NOMO-1 treated with DMSO at 0.1 percent for 48 hours (cell line): ENCODE results near the gene LGI1.

Experiments
- DNase-seq: peaks from one replicate; lab custom pipeline; 2025; ENCODE audit not compliant: unreplicated experiment; lab: John Stamatoyannopoulos, UW

Gene LGI1

DNA sequence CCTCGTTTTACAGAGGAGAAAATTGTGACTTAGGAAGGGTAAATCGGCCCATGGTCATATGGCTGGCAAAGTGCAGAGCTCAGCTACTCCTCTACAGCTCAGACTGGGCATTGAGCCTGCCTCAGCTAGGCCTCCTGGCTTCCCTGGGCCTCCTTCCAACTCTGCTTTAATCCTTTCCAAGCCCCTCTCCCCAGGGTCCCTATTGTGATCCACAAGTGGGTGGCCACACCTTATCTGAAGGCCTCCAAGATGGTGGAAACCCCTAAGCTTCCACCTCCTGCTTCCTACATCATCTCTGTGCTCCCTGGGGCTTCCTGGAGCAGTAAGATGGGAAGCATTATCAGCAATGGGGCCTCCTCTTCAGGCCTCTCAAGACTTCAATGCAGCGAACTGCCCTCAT, 3.0 kb upstream of the LGI1 start:
- DNase-seq, result no peak

DNA sequence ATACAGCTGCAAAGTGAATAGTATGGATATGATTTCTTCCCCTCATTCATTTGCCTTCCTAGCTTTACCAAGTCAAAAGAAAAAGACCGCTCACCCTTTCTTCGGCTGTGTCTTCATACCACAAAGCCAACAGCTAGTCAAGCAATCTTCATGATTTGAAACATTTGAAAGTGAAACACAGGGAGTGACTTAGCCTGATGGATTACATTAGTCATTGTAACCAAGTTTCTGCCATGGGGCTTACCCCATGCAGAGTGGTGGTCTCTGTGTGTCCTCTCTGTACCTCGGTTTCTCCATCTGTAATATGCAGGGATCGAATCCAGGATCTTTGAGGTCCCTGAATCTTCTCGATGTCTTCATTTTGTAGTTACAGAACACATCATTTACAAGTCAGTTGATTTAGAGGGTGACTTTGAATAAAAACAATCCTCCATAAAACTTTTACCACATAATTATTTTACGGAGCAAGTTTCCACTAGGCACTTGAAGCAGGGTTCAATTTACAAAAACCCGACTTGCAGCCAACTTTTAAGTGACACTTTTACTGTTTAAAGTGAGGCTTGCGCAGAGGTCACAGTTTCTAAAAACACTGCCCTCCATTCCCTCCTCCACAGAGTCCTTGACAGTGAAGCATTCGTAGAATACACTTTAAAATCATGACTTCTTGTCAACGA, 2.2 kb upstream of the LGI1 start:
- no peak for DNase-seq

DNA sequence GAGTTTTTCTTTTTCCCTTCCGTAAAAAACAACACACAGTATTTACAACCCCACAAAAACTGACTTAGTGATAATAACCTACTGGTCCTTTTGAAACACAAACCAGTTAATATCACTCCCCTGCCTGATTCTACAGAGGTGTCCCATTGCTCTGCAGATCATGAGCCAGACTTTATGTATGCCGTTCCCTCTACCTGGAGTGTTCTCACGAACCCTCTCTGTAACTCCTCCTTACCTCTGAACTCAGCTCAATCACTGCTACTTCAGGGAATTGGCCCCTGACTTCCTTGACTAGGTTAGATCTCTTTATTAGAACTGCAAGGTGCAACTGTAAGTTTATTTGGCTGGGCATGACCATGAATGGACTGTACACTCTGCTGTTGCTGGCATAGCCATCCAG, 1.6 kb upstream of the LGI1 start:
- no peak for DNase-seq

DNA sequence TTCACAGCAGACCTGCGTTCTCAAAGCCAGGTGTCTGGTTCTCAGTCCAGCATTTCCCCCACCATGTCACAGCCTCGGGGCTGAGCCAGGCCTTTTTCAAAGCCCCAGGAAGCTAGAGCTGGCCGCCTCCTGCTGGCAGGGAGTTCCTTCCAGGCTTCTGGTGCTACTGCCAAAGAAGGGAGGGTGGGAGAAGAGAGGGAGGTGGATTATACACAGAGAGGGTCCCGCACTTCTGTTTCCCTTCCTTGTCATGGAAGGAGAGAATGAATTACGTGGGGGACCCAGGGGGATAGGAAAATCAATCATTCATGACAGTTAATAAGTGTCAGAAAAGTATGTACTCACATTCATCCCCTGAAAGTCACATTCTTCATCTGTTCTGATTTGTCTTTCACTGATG, 600 bp upstream of the LGI1 start:
- no peak for DNase-seq

DNA sequence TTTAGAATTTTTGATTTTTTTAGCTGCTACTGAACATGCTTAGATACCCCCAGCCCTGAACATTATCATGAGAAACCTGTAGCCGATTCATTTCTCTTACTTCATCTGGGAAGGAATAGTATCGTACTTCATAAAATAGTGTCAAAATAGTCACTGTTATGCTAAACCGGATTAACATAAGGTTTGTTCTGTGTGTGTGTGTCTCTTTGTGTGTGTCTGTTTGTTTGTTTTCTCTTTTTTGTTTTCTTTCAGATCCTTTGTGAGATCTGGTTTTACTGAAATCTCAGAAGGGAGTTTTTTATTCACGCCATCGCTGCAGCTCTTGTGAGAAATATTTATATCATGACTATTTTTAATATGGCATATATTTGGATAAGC, 761 bp downstream of the LGI1 start:
- no peak for DNase-seq

DNA sequence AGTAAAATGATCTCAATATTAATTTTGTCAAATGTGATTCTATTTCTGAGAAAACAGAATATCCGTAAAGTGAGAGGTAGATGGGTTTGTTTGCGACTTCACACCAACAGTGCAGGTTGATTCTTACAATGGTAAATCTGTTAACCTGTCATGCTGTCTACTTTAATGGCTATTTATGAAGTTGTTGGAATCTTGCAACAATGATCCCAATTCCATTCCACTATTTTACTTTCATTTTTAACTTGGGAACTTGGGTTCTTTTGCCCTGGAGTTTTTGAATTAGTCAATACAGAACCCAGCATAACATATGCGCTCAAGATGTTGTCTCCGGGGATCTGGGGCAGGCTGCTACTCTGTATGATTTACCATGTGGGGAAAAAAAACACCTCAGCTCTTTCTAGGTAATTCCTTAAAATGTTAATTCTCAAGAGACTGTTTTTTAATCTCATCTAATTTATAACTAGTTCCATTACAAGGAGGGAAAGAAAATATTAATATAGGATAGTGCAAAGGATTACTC, 1.2 kb downstream of the LGI1 start:
- no peak for DNase-seq

DNA sequence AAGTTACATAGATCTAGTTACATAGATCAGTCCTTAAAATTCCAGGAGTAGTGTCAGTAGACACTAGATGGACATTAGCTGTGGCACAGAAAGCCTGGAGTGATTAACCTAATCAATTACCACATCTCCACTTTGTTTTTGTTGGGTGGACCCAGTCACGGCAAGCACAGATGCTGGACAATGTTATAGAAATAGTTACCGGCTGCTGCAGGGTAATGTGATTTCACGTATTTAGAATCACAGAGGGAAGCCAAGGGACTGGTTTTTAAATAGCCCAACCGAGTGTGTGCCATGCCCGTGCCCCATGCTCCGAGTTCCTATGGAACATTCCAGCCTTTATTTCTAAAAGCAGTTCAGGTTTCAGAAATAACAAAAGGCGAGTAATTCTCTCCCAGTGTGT, 2.8 kb downstream of the LGI1 start:
- no peak for DNase-seq

DNA sequence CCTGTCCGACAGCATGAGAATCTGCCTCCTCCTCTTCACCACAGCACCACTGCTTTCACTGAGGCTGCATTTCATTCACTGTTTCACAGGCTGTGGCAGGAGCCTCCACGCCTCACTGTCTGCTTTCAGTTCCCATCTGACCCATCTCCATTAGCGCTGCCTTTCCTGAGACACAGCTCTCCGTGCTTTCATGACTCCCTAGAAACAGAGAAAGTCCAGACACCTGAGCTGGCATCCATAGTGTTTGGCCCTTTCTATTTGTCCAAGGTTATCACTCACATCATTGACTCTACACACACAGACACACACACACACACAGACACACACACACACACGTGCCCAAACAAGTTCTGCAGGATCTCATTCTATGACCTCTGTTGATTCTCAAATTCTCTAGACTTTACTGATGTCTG, 5.2 kb downstream of the LGI1 start:
- peak; percentile 7 for DNase-seq

DNA sequence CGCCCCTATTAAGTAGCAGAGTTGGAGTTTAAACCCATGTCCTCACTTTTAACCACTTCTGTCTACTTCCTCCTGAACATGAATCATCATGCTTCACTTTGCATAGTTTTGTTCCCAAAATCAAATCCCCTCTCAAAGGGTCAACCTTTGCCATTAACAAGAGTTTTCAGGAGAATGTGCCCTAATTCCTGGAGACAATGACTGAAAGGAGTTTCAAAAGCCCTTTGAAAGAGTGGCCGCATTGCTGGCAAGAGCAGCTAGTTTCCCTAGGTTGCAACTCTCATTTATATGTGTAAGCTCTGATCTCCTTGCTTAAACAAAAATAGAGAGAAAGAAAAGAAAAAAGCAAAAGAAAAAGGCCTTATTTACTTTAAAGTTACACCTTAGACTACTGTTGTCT, 9.2 kb downstream of the LGI1 start:
- DNase-seq, result peak; percentile 13

DNA sequence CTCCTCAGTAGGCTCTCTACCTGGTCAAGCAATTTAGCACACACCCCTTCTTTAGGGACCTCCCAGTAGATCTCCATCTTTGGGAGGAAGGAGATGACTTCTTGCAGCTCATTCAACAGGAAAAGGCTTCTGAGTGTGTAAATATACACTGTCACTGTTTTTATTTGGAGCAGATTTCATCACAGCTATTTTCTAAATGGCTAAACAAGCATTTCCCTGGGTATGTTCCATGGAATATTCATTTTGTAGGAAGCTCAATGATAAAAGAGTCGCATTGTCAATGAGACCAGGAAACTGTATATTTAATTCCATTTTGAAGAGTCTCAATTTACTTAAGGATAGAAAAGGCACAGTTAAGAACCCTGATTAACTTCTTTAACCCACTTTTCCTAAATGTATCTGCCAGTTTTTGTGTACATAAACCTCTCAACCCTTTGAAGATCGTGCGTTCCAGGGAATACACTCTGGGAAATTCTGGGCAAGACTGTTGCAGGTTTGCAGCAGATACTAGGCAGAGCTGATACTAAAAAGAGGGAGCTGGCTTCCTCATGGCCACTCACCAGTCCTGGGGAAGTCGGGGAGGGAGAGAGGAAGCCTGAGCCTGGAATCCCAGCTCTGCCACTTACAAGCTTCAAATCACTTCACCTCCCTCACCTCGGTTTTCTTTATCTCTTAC, 10.1 kb downstream of the LGI1 start:
- DNase-seq, result no peak

DNA sequence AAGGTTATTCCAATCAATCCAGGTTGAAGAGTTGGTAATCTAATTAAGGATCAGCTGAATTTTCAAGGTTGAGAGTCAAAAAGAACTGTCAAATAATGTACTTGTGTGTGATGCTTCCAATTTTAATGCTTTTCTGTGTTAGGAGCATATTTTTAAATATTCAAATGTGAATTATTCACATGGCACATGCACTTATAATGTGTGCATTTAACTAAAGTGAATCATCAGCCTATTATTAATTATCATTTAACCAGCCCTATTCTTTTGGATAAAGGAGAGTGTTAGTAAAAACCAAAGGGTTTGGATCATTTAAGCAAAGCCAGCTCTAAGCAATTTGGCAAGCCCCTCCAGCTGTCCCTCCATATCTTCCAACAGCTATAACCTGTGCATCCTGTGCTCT, 11.2 kb downstream of the LGI1 start:
- no peak for DNase-seq

DNA sequence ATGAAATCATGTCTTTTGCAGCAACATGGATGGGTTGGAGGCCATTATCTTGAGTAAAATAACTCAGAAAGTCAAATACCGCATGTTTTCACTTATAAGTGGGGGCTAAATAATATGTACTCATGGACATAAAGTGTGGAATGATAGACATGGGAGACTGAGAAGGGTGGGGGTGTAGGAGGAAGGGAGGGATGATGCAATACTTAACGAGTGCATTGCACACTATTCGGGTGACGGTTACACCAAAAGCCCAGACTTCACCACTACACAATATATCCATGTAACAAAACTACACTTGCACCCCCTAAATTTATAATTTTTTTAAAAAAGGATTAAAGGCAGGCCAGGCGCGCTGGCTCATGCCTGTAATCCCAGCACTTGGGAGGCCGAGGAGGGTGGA, 13.6 kb downstream of the LGI1 start:
- no peak for DNase-seq

DNA sequence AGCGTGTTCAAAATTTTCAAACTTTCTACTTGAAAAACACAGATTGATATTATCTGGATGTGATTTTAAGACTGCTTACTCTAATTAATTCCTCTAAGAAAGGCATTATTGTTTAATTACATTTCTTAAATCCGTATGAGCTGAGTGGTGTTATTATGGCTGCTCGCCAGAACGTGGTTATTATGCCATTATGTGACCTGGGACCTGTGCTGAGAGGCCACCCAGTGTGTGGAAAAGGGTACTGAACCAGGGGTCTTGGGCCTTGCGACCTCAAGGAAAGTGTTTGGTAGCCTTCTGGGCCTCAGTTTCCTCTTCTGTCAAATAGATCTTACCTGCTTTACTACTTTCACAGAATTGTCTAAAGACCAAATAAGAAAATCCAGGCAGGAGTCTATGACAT, 15.4 kb downstream of the LGI1 start:
- no peak for DNase-seq

DNA sequence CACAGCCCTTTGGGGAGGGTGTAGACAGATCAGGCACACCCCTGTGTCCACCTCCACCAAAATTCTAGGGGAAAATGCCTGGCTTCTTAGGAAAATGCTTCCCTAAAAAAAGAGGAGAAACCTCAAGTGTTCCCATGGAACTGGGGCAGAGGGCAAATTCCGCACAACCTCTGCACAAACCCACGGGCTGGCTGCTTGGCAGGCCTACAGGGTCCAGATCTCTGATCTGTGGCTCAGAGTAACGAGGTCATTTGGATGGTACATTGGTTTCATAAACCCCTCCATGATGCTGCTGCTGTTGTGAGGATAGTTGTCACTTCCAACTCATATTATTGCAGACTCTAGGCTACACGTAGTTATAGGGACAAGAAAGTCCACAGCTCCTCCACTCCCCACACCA, 16.0 kb downstream of the LGI1 start:
- no peak for DNase-seq

DNA sequence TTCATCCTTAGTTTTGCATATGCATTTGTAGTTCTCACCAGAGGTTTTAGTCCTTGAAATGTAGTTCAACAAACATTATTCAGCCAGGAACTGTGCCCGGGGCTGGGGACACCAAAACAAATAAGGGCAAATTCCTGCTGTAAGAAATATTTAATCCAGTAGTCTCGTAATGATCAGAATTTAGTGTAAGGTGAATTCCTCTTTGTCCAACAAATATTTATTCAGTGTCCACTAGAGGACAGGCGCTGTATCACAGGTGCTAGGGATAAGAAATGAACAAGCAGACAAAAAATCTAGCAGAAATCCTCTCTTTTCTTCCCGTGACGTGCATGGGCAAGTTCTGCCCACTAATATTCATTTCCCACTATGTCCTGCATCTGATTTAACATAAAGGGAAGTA, 17.6 kb downstream of the LGI1 start:
- no peak for DNase-seq

DNA sequence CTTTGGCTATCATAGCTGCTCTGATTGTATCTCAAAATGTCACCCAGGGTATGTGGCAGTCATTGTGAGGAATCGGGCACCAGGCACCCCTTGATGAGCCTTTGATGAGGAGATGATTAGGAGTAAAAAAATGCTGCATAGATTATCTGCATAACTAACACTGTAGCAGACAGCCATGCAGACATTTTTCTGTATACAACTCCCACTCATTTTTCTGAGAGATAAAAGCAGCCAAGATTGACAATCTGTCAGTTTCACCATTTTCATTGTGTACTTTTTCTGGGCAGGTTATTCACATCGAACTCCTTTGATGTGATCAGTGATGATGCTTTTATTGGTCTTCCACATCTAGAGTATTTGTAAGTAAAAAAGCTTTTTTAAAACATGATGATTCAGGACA, 19.4 kb downstream of the LGI1 start:
- DNase-seq, result no peak

DNA sequence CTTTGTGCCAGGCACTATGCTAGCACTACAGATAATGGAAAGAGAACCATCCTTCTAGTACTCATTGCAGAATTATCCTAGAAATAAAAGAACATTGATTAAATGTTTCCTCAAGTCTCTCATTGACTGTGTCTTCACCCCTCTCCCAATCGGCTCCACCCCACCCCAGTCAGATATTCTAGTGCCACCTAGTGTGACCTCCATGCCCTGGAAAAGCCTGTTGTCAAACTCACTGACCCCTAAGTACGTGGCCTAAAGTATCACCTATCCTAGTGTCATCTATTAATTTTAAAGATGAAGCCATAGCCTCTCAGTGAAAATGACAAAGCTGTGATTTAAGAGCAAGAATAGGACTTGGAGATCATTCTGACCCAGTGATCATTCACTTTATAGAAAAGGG, 26.3 kb downstream of the LGI1 start:
- DNase-seq, result no peak

DNA sequence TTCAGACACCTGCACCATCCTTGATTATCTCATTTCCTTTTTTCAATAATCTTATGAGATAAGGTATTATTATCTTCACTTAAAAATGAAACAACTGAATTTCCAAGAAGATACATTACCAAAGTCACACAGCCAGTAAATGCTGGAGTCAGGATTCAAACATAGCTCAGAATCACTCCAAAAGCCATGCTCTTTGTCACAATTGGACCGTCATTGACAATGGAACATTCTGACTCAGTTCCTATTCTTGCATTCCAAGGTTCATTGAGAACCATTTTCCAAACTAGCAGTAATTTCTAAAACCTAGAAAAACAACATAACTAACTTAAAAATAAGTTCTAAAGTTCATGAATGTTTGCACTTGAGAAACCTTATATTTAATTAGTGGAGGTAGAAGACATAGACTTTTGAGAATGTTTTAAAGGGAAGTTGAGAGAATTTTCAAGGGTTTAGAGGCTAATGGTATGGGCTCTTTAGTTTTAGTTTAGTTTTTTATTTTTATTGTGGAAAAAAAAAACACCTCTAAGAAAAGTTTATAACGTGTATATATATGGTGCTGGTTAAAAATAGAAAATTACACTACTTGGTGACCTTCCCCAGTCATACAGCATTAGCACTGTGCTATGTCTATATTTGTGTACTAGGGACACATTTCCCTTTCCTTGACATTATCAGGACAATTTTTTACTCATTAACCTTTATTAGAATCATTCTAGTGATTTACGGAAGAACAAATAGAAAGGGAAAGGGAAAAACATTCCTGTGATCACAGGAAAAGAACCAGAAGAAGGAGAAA, 30.9 kb downstream of the LGI1 start:
- DNase-seq, result no peak

DNA sequence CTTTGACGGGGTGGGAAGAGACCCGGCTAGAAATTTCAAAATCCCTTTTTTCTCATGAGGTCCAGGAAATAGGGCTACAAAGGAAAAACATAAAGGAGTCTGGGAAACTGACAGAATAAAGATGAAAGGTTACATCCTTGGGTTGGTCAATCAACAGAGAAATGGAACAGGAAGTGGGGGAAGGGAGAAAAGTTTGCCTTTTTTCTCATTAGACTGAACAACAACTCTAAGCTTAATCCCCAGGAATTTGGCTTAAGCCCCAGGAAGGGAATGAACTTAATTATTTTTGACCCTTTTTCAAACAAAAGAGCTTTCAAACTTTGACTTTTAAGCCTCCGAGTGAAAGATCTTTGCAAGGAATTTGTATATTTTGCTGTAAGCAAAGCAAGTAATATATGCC, 32.7 kb downstream of the LGI1 start:
- no peak for DNase-seq

DNA sequence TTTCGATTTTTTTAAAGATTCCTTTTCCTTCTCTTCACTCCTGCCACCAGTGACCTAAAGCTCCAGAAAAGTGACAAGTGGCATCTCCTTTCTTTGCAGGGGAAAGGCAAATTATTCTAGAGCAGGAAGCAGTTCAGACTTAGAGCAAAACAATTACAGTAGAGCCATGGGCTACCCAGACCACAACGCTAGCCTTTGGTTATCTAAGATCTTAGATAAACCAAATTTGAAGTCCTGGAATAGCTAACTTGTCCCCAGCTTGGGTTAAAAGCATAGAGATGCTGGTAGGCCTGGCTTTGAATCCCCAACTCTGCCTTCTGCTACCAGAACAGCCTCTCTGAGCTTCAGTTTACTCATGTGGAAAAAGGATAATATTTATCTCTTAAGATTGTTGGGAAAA, 38.4 kb downstream of the LGI1 start:
- DNase-seq, result no peak

DNA sequence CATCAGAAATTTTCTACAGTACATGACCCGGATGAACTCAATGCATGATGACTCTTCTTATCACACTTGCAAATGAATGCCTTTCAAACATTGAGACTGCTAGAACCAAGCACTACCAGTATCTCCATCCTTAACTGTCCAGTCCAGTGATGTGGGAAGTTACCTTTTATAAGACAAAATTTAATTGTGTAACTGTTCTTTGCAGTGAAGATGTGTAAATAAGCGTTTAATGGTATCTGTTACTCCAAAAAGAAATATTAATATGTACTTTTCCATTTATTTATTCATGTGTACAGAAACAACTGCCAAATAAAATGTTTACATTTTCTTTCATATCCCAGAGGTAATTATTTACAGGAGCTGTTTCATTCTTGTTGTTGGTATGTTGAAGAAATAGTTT, 40.1 kb downstream of the LGI1 start:
- no peak for DNase-seq

DNA sequence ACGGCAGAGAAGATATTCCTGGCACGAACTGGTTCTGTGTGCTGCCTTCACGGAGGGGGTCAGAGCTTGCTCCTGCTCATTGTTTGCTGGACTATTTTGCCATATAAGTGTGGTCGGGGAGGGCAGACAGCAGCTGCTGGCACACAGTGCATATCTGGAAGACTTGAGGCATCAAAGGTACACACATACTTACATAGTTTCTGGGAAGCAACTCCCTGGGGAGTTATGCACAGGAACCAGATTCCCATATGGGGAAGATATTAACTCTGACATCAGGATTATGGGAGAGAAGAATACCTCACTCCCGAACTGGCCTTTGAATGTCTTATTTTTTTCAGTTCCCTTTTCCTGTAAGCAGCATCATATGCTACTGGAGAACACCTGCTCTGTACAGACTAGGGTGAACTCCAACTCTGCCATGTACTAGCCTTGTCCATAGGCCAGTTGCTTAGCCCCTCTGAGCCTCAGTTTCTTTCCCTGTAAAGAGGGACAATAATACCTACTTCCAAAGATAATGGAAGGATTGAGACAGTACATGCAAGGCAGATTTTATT, 41.5 kb downstream of the LGI1 start:
- no peak for DNase-seq
